Adipocyte (in vitro differentiated cells): Measurements from ENCODE around the gene N4BP2L2.

Source experiments
- DNase-seq: peaks from one replicate; pipeline ENCODE4 v3.0.0-alpha.2; 2015; ENCODE audit warnings: low read depth
- H3K27me3 ChIP-seq: replicated peaks from 2 replicates; pipeline ENCODE4 v1.7.0; 2013; ENCODE audit warnings: mild to moderate bottlenecking, low read length, moderate library complexity; ENCODE audit not compliant: control insufficient read depth, insufficient read depth
- H3K36me3 ChIP-seq: 2 replicates; pipeline ENCODE4 v1.7.0; 2013; ENCODE audit warnings: low read length, mild to moderate bottlenecking, moderate library complexity; ENCODE audit not compliant: control insufficient read depth, insufficient read depth, severe bottlenecking
- H3K4me1 ChIP-seq: 2 replicates; pipeline ENCODE4 v1.7.0; 2013; ENCODE audit warnings: mild to moderate bottlenecking, low read length, moderate library complexity; ENCODE audit not compliant: control insufficient read depth, insufficient read depth
- H3K4me3 ChIP-seq: 2 replicates; pipeline ENCODE4 v1.7.0; 2013; ENCODE audit warnings: mild to moderate bottlenecking, low read length, moderate library complexity
- H3K9ac ChIP-seq: 2 replicates; pipeline ENCODE4 v1.7.0; 2013; ENCODE audit warnings: mild to moderate bottlenecking, low read length, moderate library complexity
- H3K9me3 ChIP-seq: 2 replicates; pipeline ENCODE4 v1.7.0; 2013; ENCODE audit warnings: mild to moderate bottlenecking, low read length, moderate library complexity; ENCODE audit not compliant: control insufficient read depth

The N4BP2L2 gene

GRCh38 chr13:32528358-32528757 lies 10.2 kb downstream of the N4BP2L2 start:
- Histone ChIP-seq H3K9ac (no peak overlapping the region), H3K4me1 (peaks cover 29% of the 10 kb centered on the region), H3K4me3 (no peak overlapping the region), H3K36me3 (peaks cover 28% of the 10 kb centered on the region), H3K9me3 (no peaks in the 10 kb centered on the region), H3K27me3 (no peaks in the 10 kb centered on the region)
- DNase-seq = no peak

GRCh38 chr13:32527151-32527550 lies 11.4 kb downstream of the N4BP2L2 start:
- H3K27me3 ChIP-seq = no peaks in the 10 kb centered on the region
- H3K9ac ChIP-seq = no peak overlapping the region
- peaks cover 29% of the 10 kb centered on the region for H3K4me1 ChIP-seq
- peaks cover 35% of the 10 kb centered on the region for H3K36me3 ChIP-seq
- no peak for DNase-seq
- H3K9me3 ChIP-seq = no peaks in the 10 kb centered on the region
- no peak overlapping the region for H3K4me3 ChIP-seq

- Histone ChIP-seq H3K4me1 (peaks cover 19% of the 10 kb centered on the region), H3K36me3 (peaks cover 49% of the 10 kb centered on the region)
Measured at GRCh38 chr13:32525766-32526165, 12.8 kb downstream of the N4BP2L2 start.

GRCh38 chr13:32515246-32515645 lies 23.3 kb downstream of the N4BP2L2 start:
- H3K36me3 ChIP-seq = peaks cover 83% of the 10 kb centered on the region
- H3K4me3 ChIP-seq = no peak overlapping the region
- H3K27me3 ChIP-seq = no peaks in the 10 kb centered on the region
- H3K9me3 ChIP-seq = no peaks in the 10 kb centered on the region
- DNase-seq = no peak
- no peak overlapping the region for H3K9ac ChIP-seq
- no peaks in the 10 kb centered on the region for H3K4me1 ChIP-seq

More at GRCh38 chr13:32525766-32526165, 12.8 kb downstream of the N4BP2L2 start:
- no peaks in the 10 kb centered on the region for H3K27me3 ChIP-seq
- DNase-seq = no peak
- no peak overlapping the region for H3K9ac ChIP-seq
- no peak overlapping the region for H3K4me3 ChIP-seq
- no peaks in the 10 kb centered on the region for H3K9me3 ChIP-seq

- peaks cover 74% of the 10 kb centered on the region for H3K36me3 ChIP-seq
Measured at GRCh38 chr13:32511482-32511881, 27.1 kb downstream of the N4BP2L2 start.

GRCh38 chr13:32504876-32505275 lies 33.7 kb downstream of the N4BP2L2 start:
- no peak for DNase-seq
- Histone ChIP-seq H3K36me3 (peaks cover 48% of the 10 kb centered on the region), H3K4me1 (no peaks in the 10 kb centered on the region), H3K9me3 (no peaks in the 10 kb centered on the region), H3K9ac (no peak overlapping the region), H3K27me3 (no peaks in the 10 kb centered on the region), H3K4me3 (no peak overlapping the region)

More at GRCh38 chr13:32511482-32511881, 27.1 kb downstream of the N4BP2L2 start:
- H3K4me1 ChIP-seq = no peaks in the 10 kb centered on the region
- no peak overlapping the region for H3K4me3 ChIP-seq
- no peaks in the 10 kb centered on the region for H3K27me3 ChIP-seq
- DNase-seq = no peak
- H3K9me3 ChIP-seq = no peaks in the 10 kb centered on the region
- no peak overlapping the region for H3K9ac ChIP-seq

DNA sequence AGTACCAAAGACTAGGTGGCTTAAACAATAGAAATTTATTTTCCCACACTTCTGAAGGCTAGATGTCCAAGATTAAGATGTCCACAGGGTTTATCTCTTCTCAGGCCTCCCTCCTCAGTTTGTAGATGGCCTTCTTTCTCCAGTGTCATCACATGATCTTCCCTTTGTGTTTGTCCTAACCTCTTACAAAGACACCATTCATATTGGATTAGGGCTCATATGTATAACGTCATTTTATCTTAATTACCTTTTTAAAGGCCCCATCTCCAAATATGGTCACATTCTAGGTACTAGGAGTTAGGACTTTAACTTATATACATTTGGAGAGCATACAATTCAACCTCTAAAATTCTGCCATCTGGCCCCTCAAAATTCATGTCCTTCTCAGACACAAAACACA lies 34.3 kb downstream of the N4BP2L2 start:
- H3K9me3 ChIP-seq = no peaks in the 10 kb centered on the region
- peaks cover 47% of the 10 kb centered on the region for H3K36me3 ChIP-seq
- no peaks in the 10 kb centered on the region for H3K27me3 ChIP-seq
- H3K9ac ChIP-seq = no peak overlapping the region
- H3K4me3 ChIP-seq = no peak overlapping the region
- H3K4me1 ChIP-seq = no peaks in the 10 kb centered on the region
- no peak for DNase-seq

DNA sequence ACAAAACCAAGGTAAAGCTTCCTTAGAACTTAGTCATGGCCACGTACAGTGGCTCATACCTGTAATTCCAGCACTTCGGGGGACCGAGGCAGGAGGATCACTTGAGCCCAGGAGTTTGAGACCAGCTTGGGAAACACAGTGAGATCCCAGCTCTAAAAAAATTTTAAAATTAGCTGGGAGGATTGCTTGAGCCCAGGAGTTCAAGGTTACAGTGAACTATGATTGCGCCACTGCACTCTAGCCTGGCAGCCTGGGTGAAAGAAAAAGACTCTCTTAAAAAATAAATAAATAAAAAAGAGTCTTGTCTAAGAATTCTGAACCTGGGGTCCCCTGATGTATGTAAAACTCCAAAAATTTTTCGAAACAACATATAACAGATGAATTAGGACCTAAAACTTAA lies 34.9 kb downstream of the N4BP2L2 start:
- H3K9ac ChIP-seq = no peak overlapping the region
- H3K4me1 ChIP-seq = no peaks in the 10 kb centered on the region
- H3K4me3 ChIP-seq = no peak overlapping the region
- H3K9me3 ChIP-seq = no peaks in the 10 kb centered on the region
- peak; percentile 30 for DNase-seq
- H3K27me3 ChIP-seq = no peaks in the 10 kb centered on the region
- peaks cover 42% of the 10 kb centered on the region for H3K36me3 ChIP-seq

GRCh38 chr13:32501064-32501463 lies 37.5 kb downstream of the N4BP2L2 start:
- DNase-seq = no peak
- H3K27me3 ChIP-seq = no peaks in the 10 kb centered on the region
- H3K4me3 ChIP-seq = no peak overlapping the region
- H3K36me3 ChIP-seq = peaks cover 17% of the 10 kb centered on the region
- H3K4me1 ChIP-seq = peaks cover 7% of the 10 kb centered on the region
- no peaks in the 10 kb centered on the region for H3K9me3 ChIP-seq
- no peak overlapping the region for H3K9ac ChIP-seq

GRCh38 chr13:32499538-32500210 lies 38.9 kb downstream of the N4BP2L2 start:
- Histone ChIP-seq H3K9me3 (no peaks in the 10 kb centered on the region), H3K36me3 (peaks cover 3% of the 10 kb centered on the region), H3K27me3 (no peaks in the 10 kb centered on the region), H3K4me1 (peaks cover 10% of the 10 kb centered on the region), H3K4me3 (no peak overlapping the region), H3K9ac (no peak overlapping the region)
- no peak for DNase-seq

- H3K9ac ChIP-seq = no peak overlapping the region
- no peak for DNase-seq
Measured at GRCh38 chr13:32497589-32497988, 41.0 kb downstream of the N4BP2L2 start.

More at GRCh38 chr13:32497589-32497988, 41.0 kb downstream of the N4BP2L2 start:
- H3K27me3 ChIP-seq = no peaks in the 10 kb centered on the region
- H3K4me3 ChIP-seq = no peak overlapping the region
- H3K36me3 ChIP-seq = no peaks in the 10 kb centered on the region
- no peaks in the 10 kb centered on the region for H3K9me3 ChIP-seq
- H3K4me1 ChIP-seq = peaks cover 10% of the 10 kb centered on the region
